Testis (tissue), 2 donors: Measurements from ENCODE around the gene WWC1.

Experiments
- CTCF ChIP-seq, 3 experiments: fragments of 450-650 bp in 2 of 3; fragments of 200-600 bp in 1 of 3; sonication (generic) in 1 of 3; IDR thresholded peaks; one replicate each; pipeline ENCODE4 v1.5.1; 2016 to 2019; ENCODE audit warnings: antibody characterized with exemption in 3 of 3, mild to moderate bottlenecking in 2 of 3, moderate library complexity in 1 of 3
- POLR2A ChIP-seq: fragments of 450-650 bp; IDR thresholded peaks from one replicate; pipeline ENCODE4 v1.6.1; 2017; ENCODE audit warnings: antibody characterized with exemption, mild to moderate bottlenecking, moderate library complexity

DNA sequence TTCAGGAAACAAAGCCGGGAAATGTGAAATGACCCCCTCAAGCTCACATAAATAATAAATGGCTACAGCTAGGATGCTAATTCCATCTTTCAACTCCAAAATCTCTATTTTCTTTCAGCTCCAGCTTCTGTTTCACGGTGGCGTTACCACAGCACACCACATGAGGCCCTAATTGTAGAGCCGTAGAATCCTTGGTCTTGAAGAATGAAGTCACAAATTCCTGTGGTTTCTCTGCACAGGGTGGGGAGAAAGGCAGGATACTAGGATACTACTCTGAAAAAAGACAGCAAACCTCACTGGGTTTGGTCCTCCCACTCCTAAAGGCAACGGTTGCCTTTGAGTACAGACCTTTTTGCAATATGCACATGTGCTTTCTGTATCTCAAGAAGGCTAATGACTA, 180.9 kb downstream of the WWC1 start:
- TF ChIP-seq CTCF (IDR thresholded peaks at IDR 0.05), result no peak
- TF ChIP-seq POLR2A, result no peak
